HEK293T (cell line): ENCODE results near the gene ANKRD16.

Source experiments
- CTCF ChIA-PET: fragments of 350-600 bp; formaldehyde crosslinking; extraction: SDS; loops from one replicate; lab custom pipeline; 2021; ENCODE audit warnings: antibody characterized with exemption, inconsistent platforms; lab: Yijun Ruan, JAX
- POLR2A ChIA-PET: fragments of 350-600 bp; formaldehyde crosslinking; extraction: SDS; loops from one replicate; lab custom pipeline; 2020; ENCODE audit warnings: antibody characterized with exemption, inconsistent platforms; lab: Yijun Ruan, JAX
- DNase-seq: peaks from one replicate; pipeline ENCODE4 v3.0.0; 2012; ENCODE audit warnings: mixed read lengths; ENCODE audit errors: extremely low spot score
- ARNT ChIP-seq: fragments of 450-650 bp; IDR thresholded peaks from 2 replicates; pipeline ENCODE4 v1.6.1; 2017; ENCODE audit warnings: mild to moderate bottlenecking
- BHLHE40 ChIP-seq: fragments of 450-650 bp; IDR thresholded peaks from 2 replicates; pipeline ENCODE4 v1.6.1; 2016; ENCODE audit warnings: mild to moderate bottlenecking, moderate library complexity, borderline replicate concordance
- CTBP1 ChIP-seq: fragments of 450-650 bp; IDR thresholded peaks from 2 replicates; pipeline ENCODE4 v1.6.1; 2016; ENCODE audit warnings: borderline replicate concordance
- ELF4 ChIP-seq: fragments of 450-650 bp; IDR thresholded peaks from 2 replicates; pipeline ENCODE4 v1.6.1; 2017; ENCODE audit warnings: antibody characterized with exemption
- FOXA1 ChIP-seq: fragments of 450-650 bp; IDR thresholded peaks from 2 replicates; pipeline ENCODE4 v1.6.1; 2016; ENCODE audit warnings: mild to moderate bottlenecking
- FOXK2 ChIP-seq: fragments of 450-650 bp; IDR thresholded peaks from 2 replicates; pipeline ENCODE4 v1.6.1; 2016; ENCODE audit warnings: mild to moderate bottlenecking
- FOXM1 ChIP-seq: fragments of 450-650 bp; IDR thresholded peaks from 2 replicates; pipeline ENCODE4 v1.6.1; 2017; ENCODE audit warnings: mild to moderate bottlenecking, borderline replicate concordance
- HDGF ChIP-seq: fragments of 450-650 bp; IDR thresholded peaks from 2 replicates; pipeline ENCODE4 v1.6.1; 2017; ENCODE audit warnings: antibody characterized with exemption, borderline replicate concordance
- L3MBTL2 ChIP-seq: fragments of 450-650 bp; conservative IDR thresholded peaks from 2 replicates; pipeline ENCODE4 v1.6.1; 2016; ENCODE audit warnings: mild to moderate bottlenecking
- LEF1 ChIP-seq: fragments of 450-650 bp; IDR thresholded peaks from 2 replicates; pipeline ENCODE4 v1.6.1; 2017; ENCODE audit warnings: mild to moderate bottlenecking, borderline replicate concordance
- NFRKB ChIP-seq: fragments of 450-650 bp; IDR thresholded peaks from 2 replicates; pipeline ENCODE4 v1.6.1; 2016; ENCODE audit warnings: mild to moderate bottlenecking, moderate library complexity
- SP1 ChIP-seq: fragments of 450-650 bp; IDR thresholded peaks from 2 replicates; pipeline ENCODE4 v1.6.1; 2017
- SUZ12 ChIP-seq: fragments of 450-650 bp; IDR thresholded peaks from 2 replicates; pipeline ENCODE4 v1.6.1; 2016; ENCODE audit warnings: mild to moderate bottlenecking
- TARDBP ChIP-seq: fragments of 450-650 bp; IDR thresholded peaks from 2 replicates; pipeline ENCODE4 v1.6.1; 2016
- ZNF384 ChIP-seq: fragments of 450-650 bp; IDR thresholded peaks from 2 replicates; pipeline ENCODE4 v1.6.1; 2016
- TF ChIP-seq, protein P1 (sequence below): fragments of 450-650 bp; IDR thresholded peaks from 2 replicates; pipeline ENCODE4 v1.6.1; 2016

Gene ANKRD16

DNA sequence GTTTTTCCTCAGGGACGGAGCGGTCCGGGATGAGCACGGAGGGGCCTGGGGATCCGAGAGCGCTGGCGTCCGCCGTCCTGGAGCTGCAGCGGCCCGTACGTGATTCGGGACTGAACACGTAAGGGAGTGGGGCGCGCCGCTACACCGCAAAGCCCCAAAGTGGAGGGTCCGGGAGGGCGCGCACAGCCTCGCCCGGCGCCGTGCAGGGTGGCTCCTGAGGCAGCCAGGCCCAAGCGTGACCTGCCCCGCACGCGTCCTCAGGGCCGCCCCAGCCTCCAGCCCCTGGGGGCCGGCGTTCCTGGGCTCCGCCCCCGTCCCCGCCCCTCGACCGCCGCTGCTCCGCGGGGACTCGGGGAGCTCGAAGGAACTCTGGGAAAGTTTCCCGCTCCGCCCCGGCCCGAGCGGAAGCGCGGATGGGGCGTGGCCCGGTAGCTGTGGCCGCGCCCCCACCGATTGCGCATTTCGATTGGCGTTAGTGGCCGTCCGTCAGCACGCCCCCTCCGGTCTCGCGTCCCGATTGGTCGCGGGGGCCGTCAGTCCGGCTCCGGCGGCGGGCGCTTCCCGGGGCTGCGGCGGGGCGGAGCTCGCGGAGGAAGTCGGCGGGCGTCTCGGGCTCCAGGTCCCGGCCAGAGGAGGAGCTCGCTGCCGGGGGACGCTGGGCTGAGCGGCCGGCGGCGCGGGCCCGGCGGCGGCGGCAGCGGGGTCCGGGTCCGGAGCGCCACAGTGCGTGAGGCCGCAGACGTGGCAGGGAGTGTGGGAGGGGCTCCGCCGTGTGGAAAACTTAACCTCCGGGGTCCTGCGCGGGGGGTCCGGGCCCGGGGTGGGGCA is at the start of gene ANKRD16, which contains the start of gene FBH1:
Gene ANKRD16 (minus strand): TSS at position 270 of the 828 bp plus-strand sequence. CDS start 539 bp downstream, outside the sequence.
Gene FBH1 (plus strand): TSS at position 620 of the 828 bp plus-strand sequence. CDS start 103 bp downstream, at position 723.
- ChIA-PET CTCF (interaction anchor here (0.9 kb wide), 1 partner anchor 77 kb away, joined by 4 read pairs; the partner anchor contains the start of gene GDI2), POLR2A (interaction anchor here (0.6 to 1.9 kb wide), 18 partner anchors 9 to 341 kb away, joined by 3 to 19 read pairs (median 4); partner anchors contain the start of genes GDI2 and IL15RA)
- TF ChIP-seq, protein P1, sequence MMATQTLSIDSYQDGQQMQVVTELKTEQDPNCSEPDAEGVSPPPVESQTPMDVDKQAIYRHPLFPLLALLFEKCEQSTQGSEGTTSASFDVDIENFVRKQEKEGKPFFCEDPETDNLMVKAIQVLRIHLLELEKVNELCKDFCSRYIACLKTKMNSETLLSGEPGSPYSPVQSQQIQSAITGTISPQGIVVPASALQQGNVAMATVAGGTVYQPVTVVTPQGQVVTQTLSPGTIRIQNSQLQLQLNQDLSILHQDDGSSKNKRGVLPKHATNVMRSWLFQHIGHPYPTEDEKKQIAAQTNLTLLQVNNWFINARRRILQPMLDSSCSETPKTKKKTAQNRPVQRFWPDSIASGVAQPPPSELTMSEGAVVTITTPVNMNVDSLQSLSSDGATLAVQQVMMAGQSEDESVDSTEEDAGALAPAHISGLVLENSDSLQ = peak; percentile 100
- TF ChIP-seq FOXK2 (no peak), ZNF384 (no peak), SUZ12 (no peak), FOXM1 (peak; percentile 41; the same call in 1 of the 2 replicates), HDGF (no peak), FOXA1 (no peak), TARDBP (no peak), LEF1 (no peak), ARNT (no peak), CTBP1 (no peak), NFRKB (no peak), SP1 (peak; percentile 98), BHLHE40 (no peak), L3MBTL2 (peak; percentile 23), ELF4 (peak; percentile 77)

DNA sequence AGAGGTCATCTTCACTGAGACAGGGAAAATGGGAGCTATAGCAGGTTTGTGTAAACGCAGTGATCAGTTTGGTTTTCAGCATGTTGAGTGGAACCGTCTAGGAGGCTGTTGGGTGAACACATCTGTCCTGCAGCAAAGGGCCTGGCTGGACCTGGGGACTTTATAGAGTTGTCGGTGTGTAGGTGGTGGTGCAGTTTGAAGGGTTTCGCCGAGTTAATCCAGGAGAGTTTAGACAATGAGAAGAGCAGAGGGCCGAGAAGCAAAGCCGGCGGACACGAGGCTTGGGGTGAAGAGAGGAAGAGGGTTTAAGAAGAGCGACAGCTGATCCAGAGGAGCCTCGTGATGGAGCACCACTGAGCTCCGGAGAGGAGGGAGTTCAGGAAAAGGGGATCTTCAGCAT is 48.6 kb upstream of the ANKRD16 start:
- CTCF ChIA-PET = interaction anchor here (1.6 kb wide), 1 partner anchor 464 kb away, joined by 3 read pairs; no protein-coding TSS in a partner anchor
- DNase-seq = no peak
- TF ChIP-seq CTBP1 (no peak), SP1 (no peak)
- POLR2A ChIA-PET = no interaction called here

More for the DNA sequence above, at the start of gene ANKRD16, which contains the start of gene FBH1:
- DNase-seq = peak; percentile 97

DNA sequence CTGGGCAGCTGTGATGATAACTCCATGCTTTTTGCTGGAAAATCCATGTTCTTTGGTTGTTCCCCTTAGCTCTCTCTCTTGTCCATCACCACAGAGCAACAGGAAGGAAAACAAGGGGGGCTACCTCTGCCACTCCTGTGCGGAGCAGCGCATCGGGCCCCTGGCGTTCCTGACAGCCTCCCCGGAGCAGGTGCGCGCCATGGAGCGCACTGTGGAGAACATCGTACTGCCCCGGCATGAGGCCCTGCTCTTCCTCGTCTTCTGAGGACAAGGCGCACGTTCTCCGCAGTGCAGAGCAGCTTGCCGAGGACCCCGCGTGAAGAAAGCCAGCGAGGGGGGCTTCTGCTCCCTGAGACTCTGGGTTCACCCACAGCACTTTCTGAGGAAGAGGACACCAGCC is 47.3 kb upstream of the ANKRD16 start:
- ChIA-PET POLR2A (no interaction called here), CTCF (no interaction called here)
- DNase-seq = no peak
- no peak for TF ChIP-seq BHLHE40

DNA sequence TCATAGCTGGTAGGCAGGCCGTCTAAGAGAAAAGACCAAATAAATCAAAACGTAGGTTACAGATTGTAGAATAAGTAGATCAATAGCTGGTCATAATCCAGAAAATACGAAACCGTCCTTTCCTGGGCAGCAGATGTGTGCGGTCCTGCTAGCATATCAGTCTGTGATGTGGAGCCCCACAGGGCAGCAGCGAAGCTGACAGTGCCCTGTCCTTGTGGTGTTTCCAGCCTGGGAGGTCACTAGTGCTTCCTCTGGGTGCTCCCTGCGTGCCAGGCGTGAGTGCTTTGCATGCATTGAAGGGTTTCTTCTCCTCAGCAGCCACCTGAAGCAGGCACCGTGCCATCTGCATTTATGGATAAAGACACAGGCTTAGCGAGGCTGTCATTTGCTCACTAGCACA is 45.9 kb upstream of the ANKRD16 start:
- POLR2A ChIA-PET = no interaction called here
- CTCF ChIA-PET = no interaction called here
- DNase-seq = no peak

DNA sequence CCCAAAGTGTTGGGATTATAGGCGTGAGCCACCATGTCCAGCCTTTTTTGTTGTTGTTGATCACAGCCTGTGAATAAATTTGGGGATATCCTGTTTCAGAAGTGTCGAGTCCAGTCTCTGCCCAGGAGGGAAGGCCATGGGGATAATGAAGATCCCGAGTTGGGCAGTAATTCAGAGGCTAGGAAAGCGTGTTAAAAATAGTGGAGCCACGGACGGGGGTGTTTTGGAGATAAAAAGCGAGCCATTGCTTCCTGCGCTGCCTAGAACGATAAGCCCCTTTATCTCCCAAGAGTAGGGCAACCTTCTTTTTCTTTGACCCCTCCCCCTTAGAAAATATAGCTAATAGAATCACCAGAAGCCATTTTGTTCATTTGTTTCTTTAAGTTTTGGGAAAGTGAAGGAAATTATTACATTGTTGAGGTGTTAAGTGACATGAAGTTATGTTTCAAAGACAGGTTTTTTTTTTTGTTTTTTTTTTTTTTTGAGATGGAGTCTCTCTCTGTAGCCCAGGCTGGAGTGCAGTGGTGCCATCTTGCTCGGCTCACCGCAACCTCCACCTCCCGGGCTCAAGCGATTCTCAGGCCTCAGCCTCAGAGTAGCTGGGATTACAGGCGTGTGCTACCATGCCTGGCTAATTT is 44.3 kb upstream of the ANKRD16 start:
- TF ChIP-seq FOXK2 = no peak
- no peak for TF ChIP-seq ZNF384
- TF ChIP-seq LEF1 = no peak
- no peak for TF ChIP-seq SUZ12
- TF ChIP-seq BHLHE40 = no peak
- TF ChIP-seq ARNT = no peak
- TF ChIP-seq TARDBP = no peak
- no peak for TF ChIP-seq CTBP1
- no peak for TF ChIP-seq SP1
- no peak for TF ChIP-seq NFRKB
- TF ChIP-seq, protein P1 = no peak
- TF ChIP-seq FOXA1 = no peak
- TF ChIP-seq L3MBTL2 = no peak
- no peak for TF ChIP-seq ELF4
- no peak for TF ChIP-seq HDGF
- TF ChIP-seq FOXM1 = no peak
- ChIA-PET CTCF (no interaction called here), POLR2A (interaction anchor here (0.7 kb wide), 1 partner anchor 271 kb away, joined by 3 read pairs; no protein-coding TSS in a partner anchor)
- DNase-seq = no peak

More for the DNA sequence above, 45.9 kb upstream of the ANKRD16 start:
- TF ChIP-seq FOXM1 (no peak), L3MBTL2 (no peak), BHLHE40 (no peak)

DNA sequence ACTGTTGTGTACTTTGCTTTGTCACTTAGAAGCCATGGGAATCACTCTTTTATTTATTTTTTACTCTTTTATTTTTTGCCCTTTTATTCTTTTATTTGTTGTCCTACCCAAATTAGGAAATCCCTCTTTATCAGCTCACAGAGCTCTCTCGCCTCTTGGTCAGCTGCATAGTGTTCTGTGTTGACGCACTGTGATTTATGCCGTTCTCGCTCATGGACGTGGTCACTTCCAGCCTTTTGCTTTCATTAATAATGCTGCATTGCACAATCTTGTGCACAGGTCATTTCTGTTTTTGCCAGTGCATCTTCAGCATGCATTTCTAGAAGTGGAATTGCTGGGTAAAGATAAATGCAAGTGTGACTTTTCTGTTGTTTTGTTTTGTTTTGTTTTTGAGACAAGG is 42.7 kb upstream of the ANKRD16 start:
- no peak for DNase-seq
- ChIA-PET CTCF (no interaction called here), POLR2A (no interaction called here)
- no peak for TF ChIP-seq NFRKB

DNA sequence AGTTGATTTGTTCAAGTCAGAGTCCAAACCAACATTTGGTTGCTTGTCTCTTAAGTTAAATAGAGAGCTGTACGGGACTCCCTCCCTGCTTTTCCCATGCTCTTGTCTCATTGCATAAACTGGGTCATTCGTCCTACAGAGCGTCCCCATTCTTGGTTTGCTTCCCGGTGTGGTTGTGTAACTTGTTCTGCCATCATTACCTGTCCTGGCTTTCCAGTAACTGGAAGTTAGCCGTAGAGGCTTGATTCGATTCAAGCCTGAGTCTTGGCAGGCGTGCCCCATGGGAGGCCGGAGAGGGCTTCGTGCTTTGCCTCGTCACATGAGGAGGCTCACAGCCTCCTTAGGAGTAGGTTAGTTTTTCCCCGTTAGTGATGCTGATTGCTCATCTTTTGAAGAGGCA is 40.6 kb upstream of the ANKRD16 start:
- DNase-seq = no peak
- TF ChIP-seq ZNF384 (no peak), FOXM1 (no peak), NFRKB (no peak), LEF1 (no peak), FOXK2 (no peak), TARDBP (no peak), BHLHE40 (no peak), FOXA1 (no peak), SP1 (no peak), ELF4 (no peak)
- CTCF ChIA-PET = no interaction called here
- POLR2A ChIA-PET = no interaction called here
